Endothelial cell of umbilical vein (primary cell): ENCODE measurements around the gene QRFP. TPM values are rescaled to one million over a fixed set of nuclear protein-coding genes. Genes with fewer than 3 reads are reported as not detected.
A peak's percentile ranks its signal among the peaks of the same experiment; 100 is the strongest.

Source experiments
- BruUV-seq: library from RNA; stranded (reverse); fragments of 400-500 nt; replicated peaks from 2 replicates; lab custom pipeline; 2021; lab: Mats Ljungman, UMichigan
- CTCF ChIA-PET: fragments of 300-600, 350-600 bp; sonication (Branson Sonifier 250); formaldehyde crosslinking; loops from one replicate; lab custom pipeline; 2021; ENCODE audit warnings: antibody characterized with exemption, inconsistent platforms; lab: Charles Lee
- POLR2A ChIA-PET: fragments of 300-600, 350-600 bp; sonication (Branson Sonifier 250); formaldehyde crosslinking; loops from one replicate; lab custom pipeline; 2021; ENCODE audit warnings: antibody characterized with exemption, inconsistent platforms; lab: Charles Lee
- DNase-seq: peaks from one replicate; pipeline ENCODE4 v3.0.0-alpha.2; 2011; ENCODE audit warnings: low read depth, low spot score
- FAIRE-seq: peaks from 2 replicates; lab custom pipeline; 2011; peaks lifted over from hg19 to GRCh38; lab: Jason Lieb, UNC
- H2AFZ ChIP-seq: 2 replicates; pipeline ENCODE4 v1.6.0; 2012; ENCODE audit warnings: low read depth, low read length, control low read depth, inconsistent platforms
- H3K27ac ChIP-seq: 2 replicates; pipeline ENCODE4 v1.5.1; 2011; ENCODE audit warnings: low read depth, mild to moderate bottlenecking, control low read depth, low read length, moderate library complexity; ENCODE audit not compliant: insufficient read depth
- H3K27me3 ChIP-seq, 2 experiments: 2 replicates each; pipeline versions ENCODE4 v1.6.0 to v1.6.1; 2011; ENCODE audit warnings: low read length in 2 of 2, mixed read lengths in 1 of 2; ENCODE audit not compliant: control insufficient read depth in 2 of 2, insufficient read depth in 2 of 2
- H3K36me3 ChIP-seq, 2 experiments: 2 replicates in 1 of 2; 3 replicates in 1 of 2; pipeline ENCODE4 v1.5.1; 2011; ENCODE audit warnings: low read length in 2 of 2, mild to moderate bottlenecking in 1 of 2, moderate library complexity in 1 of 2; ENCODE audit not compliant: control insufficient read depth in 2 of 2, insufficient read depth in 2 of 2; ENCODE audit errors: extremely low read depth in 1 of 2
- H3K4me1 ChIP-seq: 3 replicates; pipeline ENCODE4 v1.5.1; 2011; ENCODE audit warnings: mild to moderate bottlenecking, low read length; ENCODE audit not compliant: control insufficient read depth, insufficient read depth; ENCODE audit errors: extremely low read depth
- H3K4me2 ChIP-seq: 2 replicates; pipeline ENCODE4 v1.6.1; 2011; ENCODE audit warnings: low read length, control low read depth, mixed read lengths; ENCODE audit not compliant: insufficient read depth
- H3K4me3 ChIP-seq, 3 experiments: fragments of 200-600 bp in 1 of 3; sonication (generic), shearing (Covaris generic) in 1 of 3; replicated peaks in 1 of 3; 2 replicates each; pipeline ENCODE4 v1.5.1; 2011 to 2016; ENCODE audit warnings: control low read depth in 3 of 3, low read length in 3 of 3, mild to moderate bottlenecking in 2 of 3, inconsistent platforms in 1 of 3, low read depth in 1 of 3, moderate library complexity in 1 of 3; ENCODE audit not compliant: insufficient read depth in 1 of 3
- H3K79me2 ChIP-seq: 2 replicates; pipeline ENCODE4 v1.6.0; 2012; ENCODE audit warnings: low read length, inconsistent platforms; ENCODE audit not compliant: control insufficient read depth, insufficient read depth
- H3K9ac ChIP-seq: replicated peaks from 2 replicates; pipeline ENCODE3; 2011; ENCODE audit warnings: low read length, control low read depth; ENCODE audit not compliant: insufficient read depth; ENCODE audit errors: extremely low read depth
- H3K9me1 ChIP-seq: replicated peaks from 3 replicates; pipeline ENCODE4 v1.6.0; 2011; ENCODE audit warnings: mild to moderate bottlenecking, low read length; ENCODE audit not compliant: control insufficient read depth, insufficient read depth; ENCODE audit errors: extremely low read depth
- H3K9me3 ChIP-seq: replicated peaks from 2 replicates; pipeline ENCODE4 v1.5.1; 2012; ENCODE audit warnings: low read length, inconsistent platforms; ENCODE audit not compliant: control insufficient read depth, insufficient read depth
- H4K20me1 ChIP-seq: replicated peaks from 2 replicates; pipeline ENCODE3; 2011; ENCODE audit warnings: mild to moderate bottlenecking, low read length; ENCODE audit not compliant: control insufficient read depth, insufficient read depth; ENCODE audit errors: extremely low read depth
- EZH2 ChIP-seq: IDR thresholded peaks from 2 replicates; pipeline ENCODE4 v1.6.1; 2012; ENCODE audit warnings: borderline replicate concordance, low read depth, mild to moderate bottlenecking, moderate library complexity, low read length, inconsistent platforms; ENCODE audit not compliant: severe bottlenecking
- FOS ChIP-seq: IDR thresholded peaks from 2 replicates; pipeline ENCODE4 v1.6.1; 2011; ENCODE audit warnings: mild to moderate bottlenecking, low read length, moderate library complexity, borderline replicate concordance; ENCODE audit not compliant: insufficient read depth
- GATA2 ChIP-seq: IDR thresholded peaks from 2 replicates; pipeline ENCODE4 v1.7.0; 2011; ENCODE audit warnings: low read depth, mild to moderate bottlenecking, moderate library complexity, mixed read lengths, low read length; ENCODE audit not compliant: insufficient read length, insufficient read depth
- JUN ChIP-seq: IDR thresholded peaks from 2 replicates; pipeline ENCODE4 v1.6.1; 2011; ENCODE audit warnings: borderline replicate concordance, low read depth; ENCODE audit not compliant: insufficient read length, insufficient read depth
- MYC ChIP-seq: IDR thresholded peaks from one replicate; pipeline ENCODE4 v1.6.1; 2011; ENCODE audit warnings: mild to moderate bottlenecking, low read depth, low read length
- POLR2A ChIP-seq: IDR thresholded peaks from 2 replicates; pipeline ENCODE4 v1.6.1; 2012; ENCODE audit warnings: low read depth, mild to moderate bottlenecking, control low read depth, low read length
- POLR2AphosphoS5 ChIP-seq: IDR thresholded peaks from 2 replicates; pipeline ENCODE4 v1.6.1; 2012; ENCODE audit warnings: low read depth, mild to moderate bottlenecking, control low read depth, low read length, moderate library complexity; ENCODE audit not compliant: insufficient read depth
- dilution Hi-C: fragments of 300-500 bp; cut with MboI; formaldehyde crosslinking; loops from one replicate; pipeline ENCODE4 v1.15.0; 2019; ENCODE audit warnings: low sequenced_read_pairs; ENCODE audit not compliant: extremely low pct_ligation_motif_present
- intact Hi-C: fragments of 100-400 bp; cut with micrococcal nuclease; formaldehyde crosslinking; loops from one replicate; pipeline ENCODE4 v1.10.0; 2022
- polyA plus RNA-seq, 4 experiments: library from polyadenylated mRNA; depleted of rRNA in 3 of 4; stranded (reverse) in 3 of 4; unstranded in 1 of 4; fragments of >200 nt; gene quantifications; 2 replicates each; pipeline versions ENCODE4 v1.2.1 to v1.2.3, GENCODE V29; 2011 to 2012; ENCODE audit warnings: missing spikeins in 1 of 4
- total RNA-seq: library from RNA; stranded (reverse); gene quantifications from 2 replicates; pipeline ENCODE4 v1.2.3, GENCODE V29; 2021
- TF ChIP-seq, protein P1 (sequence below), 2 donors: IDR thresholded peaks; 1 replicate in 1 of 2; 2 replicates in 1 of 2; pipeline ENCODE4 v1.5.1; 2011; ENCODE audit warnings: low read length in 2 of 2, mild to moderate bottlenecking in 2 of 2, moderate library complexity in 2 of 2, control low read depth in 1 of 2, inconsistent platforms in 1 of 2, low read depth in 1 of 2; ENCODE audit not compliant: insufficient read depth in 1 of 2; ENCODE audit errors: extremely low read depth in 1 of 2
- TF ChIP-seq, protein P2 (sequence below): IDR thresholded peaks from 2 replicates; pipeline ENCODE4 v1.6.1; 2011; ENCODE audit not compliant: insufficient read depth, insufficient read length

The QRFP gene
- total and polyA plus RNA-seq, 2 donors (not counting 3 experiments of a cell fraction or from before 2014, with no cell fraction given), result not detected

DNA sequence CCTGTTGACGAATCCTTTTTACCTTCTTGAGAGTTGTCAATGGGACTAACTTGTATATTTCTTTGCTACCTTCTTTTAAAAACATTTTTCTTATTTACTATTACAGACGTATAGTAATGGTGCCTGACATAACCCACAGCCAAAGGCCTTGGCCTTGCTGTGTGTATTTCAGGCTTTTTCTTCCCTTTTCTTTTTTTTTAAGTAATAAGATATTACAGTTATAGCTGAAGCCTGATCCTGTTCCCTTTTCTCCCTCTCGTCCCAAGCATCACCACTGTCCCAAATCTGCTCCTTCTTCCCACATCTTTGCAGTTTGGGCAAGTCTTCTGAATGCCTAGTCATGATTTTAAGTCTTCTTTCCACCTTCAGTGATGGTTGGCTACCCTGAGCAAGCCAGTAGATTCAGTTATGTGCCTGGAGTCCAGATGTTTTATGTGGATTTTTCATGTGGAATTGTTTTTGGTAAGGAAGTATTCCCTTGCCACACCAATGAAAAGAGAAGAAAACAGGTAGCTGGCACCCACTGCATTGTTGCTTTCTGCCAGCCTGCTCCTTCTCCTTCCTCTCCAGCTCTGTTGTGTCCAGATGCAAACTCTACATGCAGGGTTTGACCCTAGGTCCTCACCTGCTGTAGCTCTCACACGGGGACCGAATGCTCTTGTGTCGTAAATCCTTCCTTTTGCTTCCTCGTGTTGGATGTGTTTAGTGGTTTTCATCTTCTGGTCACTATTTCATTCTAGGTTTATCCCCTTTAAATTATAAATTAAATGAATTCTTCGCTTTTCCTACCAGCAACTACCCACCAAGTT lies 35.0 kb downstream of the QRFP start:
- Histone ChIP-seq H3K4me3 (no peak overlapping the region), H3K36me3 (peaks cover 18 to 19% of the 10 kb centered on the region in 2 experiments), H3K27me3 (no peaks in the 10 kb centered on the region), H3K27ac (peak overlapping the region; percentile 52), H3K4me2 (no peak overlapping the region), H3K9me3 (no peaks in the 10 kb centered on the region), H3K79me2 (peaks cover 82% of the 10 kb centered on the region), H3K4me1 (peaks cover 34% of the 10 kb centered on the region), H3K9ac (peak overlapping the region; percentile 32), H3K9me1 (no peaks in the 10 kb centered on the region), H4K20me1 (no peaks in the 10 kb centered on the region), H2AFZ (no peak overlapping the region)
- TSS peak; percentile 11 for BruUV-seq
- intact Hi-C loops, result loop anchor here (1.0 kb wide), 1 partner anchor 149 kb away; no protein-coding TSS in a partner anchor
- TF ChIP-seq FOS (no peak), JUN (no peak), POLR2A (no peak), GATA2 (no peak), POLR2AphosphoS5 (no peak), MYC (no peak), EZH2 (no peak)
- TF ChIP-seq, protein P1, sequence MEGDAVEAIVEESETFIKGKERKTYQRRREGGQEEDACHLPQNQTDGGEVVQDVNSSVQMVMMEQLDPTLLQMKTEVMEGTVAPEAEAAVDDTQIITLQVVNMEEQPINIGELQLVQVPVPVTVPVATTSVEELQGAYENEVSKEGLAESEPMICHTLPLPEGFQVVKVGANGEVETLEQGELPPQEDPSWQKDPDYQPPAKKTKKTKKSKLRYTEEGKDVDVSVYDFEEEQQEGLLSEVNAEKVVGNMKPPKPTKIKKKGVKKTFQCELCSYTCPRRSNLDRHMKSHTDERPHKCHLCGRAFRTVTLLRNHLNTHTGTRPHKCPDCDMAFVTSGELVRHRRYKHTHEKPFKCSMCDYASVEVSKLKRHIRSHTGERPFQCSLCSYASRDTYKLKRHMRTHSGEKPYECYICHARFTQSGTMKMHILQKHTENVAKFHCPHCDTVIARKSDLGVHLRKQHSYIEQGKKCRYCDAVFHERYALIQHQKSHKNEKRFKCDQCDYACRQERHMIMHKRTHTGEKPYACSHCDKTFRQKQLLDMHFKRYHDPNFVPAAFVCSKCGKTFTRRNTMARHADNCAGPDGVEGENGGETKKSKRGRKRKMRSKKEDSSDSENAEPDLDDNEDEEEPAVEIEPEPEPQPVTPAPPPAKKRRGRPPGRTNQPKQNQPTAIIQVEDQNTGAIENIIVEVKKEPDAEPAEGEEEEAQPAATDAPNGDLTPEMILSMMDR (IDR thresholded peaks at IDR 0.05; ENCODE audit: extremely low read depth in 1 of 2, insufficient read depth in 1 of 2, low read depth in 1 of 2, low read length in 2 of 2), result no peak
- TF ChIP-seq, protein P2, sequence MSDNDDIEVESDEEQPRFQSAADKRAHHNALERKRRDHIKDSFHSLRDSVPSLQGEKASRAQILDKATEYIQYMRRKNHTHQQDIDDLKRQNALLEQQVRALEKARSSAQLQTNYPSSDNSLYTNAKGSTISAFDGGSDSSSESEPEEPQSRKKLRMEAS, result no peak
- DNase-seq (no peak), FAIRE-seq (no peak)
- POLR2A ChIA-PET, result no interaction called here
- dilution Hi-C loops, result loop anchor here (25.0 kb wide), 1 partner anchor 174 kb away; the partner anchor contains the start of gene EXOSC2
- CTCF ChIA-PET, result interaction anchor here (0.5 to 11.0 kb wide), 15 partner anchors 15 to 185 kb away, joined by 3 to 327 read pairs (median 4); partner anchors contain the start of gene ABL1
